Measurements from ENCODE around the gene SREK1.
A peak's percentile ranks its signal among the peaks of the same experiment; 100 is the strongest.
"Not testable (repeated sequence)": the region's sequence is repeated elsewhere in the genome, so short reads cannot be mapped to it uniquely, and the experiment has no call there.

SREK1 gene

DNA sequence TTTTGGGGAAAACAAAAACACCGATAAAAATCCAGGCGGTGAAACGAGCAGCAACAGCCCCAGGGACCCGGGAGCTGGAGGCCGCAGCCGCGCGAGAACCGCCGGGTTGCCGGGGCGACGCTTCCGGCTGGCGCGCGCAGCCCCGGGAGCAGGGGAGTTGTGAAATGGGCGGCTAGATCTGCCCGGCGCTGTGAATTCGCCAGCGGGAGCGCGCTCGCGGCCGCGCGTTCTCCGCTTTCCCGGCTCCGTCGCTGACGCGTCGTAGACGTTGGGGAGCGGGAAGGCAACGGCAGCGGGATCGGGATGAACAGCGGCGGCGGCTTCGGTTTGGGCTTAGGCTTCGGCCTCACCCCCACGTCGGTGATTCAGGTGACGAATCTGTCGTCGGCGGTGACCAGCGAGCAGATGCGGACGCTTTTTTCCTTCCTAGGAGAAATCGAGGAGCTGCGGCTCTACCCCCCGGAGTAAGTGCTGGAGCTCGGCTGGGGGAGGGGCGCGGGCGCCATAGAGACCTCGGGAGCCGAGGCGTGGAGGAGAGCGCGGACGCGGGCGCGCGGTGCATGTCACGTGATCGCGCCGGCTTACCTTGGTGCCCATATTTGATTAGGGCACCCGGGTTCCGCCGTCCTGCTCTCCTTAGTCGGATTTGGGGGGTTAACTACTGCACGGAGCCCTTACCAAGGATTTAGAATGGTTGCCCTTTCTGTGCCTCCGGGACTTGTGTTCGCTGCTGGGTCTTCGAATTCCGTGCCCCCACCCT, at the start of gene SREK1:
SREK1 (plus strand) TSS at position 227 of the 760 bp plus-strand sequence; CDS start at position 304, 77 bp downstream.
- no peak for FAIRE-seq

- FAIRE-seq, result no peak
Measured at GRCh38 chr5:66100851-66101250, 43.2 kb upstream of the SREK1 start.

GRCh38 chr5:66113160-66113559, 30.9 kb upstream of the SREK1 start:
- FAIRE-seq, result no peak

DNA sequence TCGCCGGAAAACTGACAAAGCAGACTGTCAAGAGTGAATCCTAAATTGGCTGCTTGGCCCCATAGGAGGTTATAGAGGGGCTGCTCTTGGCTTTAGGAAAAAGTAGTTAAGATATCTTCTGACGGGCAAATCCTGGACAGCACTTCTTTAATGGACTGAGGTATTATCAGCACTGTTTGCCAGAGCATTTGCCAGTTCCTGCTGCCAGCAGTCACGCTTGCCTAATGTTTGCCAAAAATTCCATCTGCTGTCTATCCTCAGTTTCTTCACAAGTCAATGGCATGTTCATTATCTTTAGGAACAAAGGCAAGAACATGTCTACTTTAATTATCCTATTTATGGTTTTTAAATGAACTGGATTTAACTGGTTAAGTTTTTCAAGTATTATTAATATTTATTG, 25.8 kb upstream of the SREK1 start:
- no peak for FAIRE-seq

GRCh38 chr5:66122379-66123034, 21.6 kb upstream of the SREK1 start:
- FAIRE-seq, result no peak

DNA sequence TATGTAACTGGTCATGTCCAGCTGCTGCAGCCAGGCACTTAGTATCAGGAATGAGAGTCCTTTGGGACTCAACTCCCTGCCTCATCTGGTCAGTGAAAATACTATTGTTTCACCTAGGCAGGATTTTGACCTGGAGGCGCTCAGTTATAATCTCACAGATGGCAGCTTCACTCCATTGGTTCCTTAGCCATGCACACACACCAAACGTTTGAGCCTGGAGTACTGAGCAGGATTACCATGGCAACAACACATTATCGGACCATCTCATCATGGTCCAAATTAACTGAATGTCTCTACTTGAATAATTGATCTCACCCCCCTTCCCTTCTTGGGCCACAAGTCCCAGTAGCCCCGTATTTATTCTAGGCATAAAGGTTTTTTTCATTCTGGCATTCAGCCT, 15.0 kb upstream of the SREK1 start:
- no peak for FAIRE-seq

GRCh38 chr5:66130493-66130892, 13.6 kb upstream of the SREK1 start:
- no peak for FAIRE-seq

DNA sequence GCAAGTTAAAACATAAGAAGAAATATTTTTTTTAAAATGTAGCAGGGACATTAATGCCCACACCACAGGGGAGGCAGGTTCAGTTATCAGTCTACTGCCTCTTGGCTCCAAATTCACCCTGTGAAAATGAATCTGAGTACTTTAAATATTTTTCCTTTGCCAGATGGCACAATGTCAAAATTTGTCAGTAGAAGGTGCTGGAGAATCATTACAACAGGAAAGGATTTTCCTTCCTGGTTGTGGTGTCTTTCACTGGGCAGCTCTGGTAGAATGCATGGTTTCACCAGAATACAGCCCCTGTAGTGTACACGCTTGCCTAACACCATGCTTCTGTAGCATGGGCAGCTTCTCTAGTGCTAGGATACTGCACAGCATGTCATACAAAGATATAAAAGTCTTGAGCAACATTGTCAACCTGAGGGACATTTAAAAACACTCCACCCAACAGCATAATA, 9.7 kb upstream of the SREK1 start:
- no peak for FAIRE-seq

GRCh38 chr5:66136053-66136452, 8.0 kb upstream of the SREK1 start:
- no peak for FAIRE-seq

GRCh38 chr5:66136944-66137343, 7.2 kb upstream of the SREK1 start:
- FAIRE-seq, result not testable (repeated sequence)

GRCh38 chr5:66138637-66139317, 5.3 kb upstream of the SREK1 start:
- no peak for FAIRE-seq

GRCh38 chr5:66139318-66139712, 4.8 kb upstream of the SREK1 start:
- FAIRE-seq, result no peak

GRCh38 chr5:66142417-66142816, 1.7 kb upstream of the SREK1 start:
- no peak for FAIRE-seq

GRCh38 chr5:66143473-66144073, 527 bp upstream of the SREK1 start:
- no peak for FAIRE-seq

- FAIRE-seq, result no peak
Measured at GRCh38 chr5:66144834-66145390, 812 bp downstream of the SREK1 start.

GRCh38 chr5:66145737-66146136, 1.6 kb downstream of the SREK1 start:
- no peak for FAIRE-seq

GRCh38 chr5:66149950-66150349, 5.8 kb downstream of the SREK1 start:
- FAIRE-seq, result no peak

DNA sequence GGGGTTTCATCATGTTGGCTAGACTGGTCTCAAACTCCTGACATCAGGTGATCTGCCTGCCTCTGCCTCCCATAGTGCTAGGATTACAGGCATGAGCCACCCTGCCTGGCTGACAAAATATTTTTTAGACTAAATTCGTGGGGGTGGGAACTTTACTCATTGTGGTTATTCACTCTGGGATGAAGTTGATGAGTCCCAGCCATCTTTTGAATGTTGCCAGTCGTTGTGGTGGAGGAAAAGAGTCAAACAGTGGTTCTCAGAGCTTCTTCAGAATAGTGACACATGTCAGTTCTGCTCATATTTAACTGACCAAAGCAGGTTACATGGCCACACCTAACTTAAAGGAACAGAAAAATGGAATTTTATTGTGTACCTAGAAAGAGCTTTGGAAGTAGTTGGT, 6.9 kb downstream of the SREK1 start:
- no peak for FAIRE-seq

- no peak for FAIRE-seq
Measured at GRCh38 chr5:66151491-66151890, 7.4 kb downstream of the SREK1 start.

DNA sequence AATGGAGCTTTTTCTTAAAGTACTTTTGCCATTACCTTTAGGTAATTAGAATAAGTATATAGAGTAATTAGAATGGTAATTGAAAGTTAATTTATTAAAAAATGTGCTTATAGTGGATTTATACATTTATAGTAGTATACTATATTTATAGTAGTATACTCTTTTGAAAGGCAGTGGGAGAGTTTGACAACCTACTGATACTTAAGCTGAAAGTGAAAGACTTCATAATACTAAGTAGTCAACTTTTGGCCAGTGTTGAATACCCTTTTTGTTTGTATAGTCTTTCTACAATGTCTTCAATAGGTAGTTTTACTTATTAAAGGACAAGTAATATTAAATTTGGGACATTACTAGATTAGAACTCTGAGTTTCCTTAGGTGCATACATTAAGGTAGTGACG, 12.9 kb downstream of the SREK1 start:
- peak; percentile 38 for FAIRE-seq

DNA sequence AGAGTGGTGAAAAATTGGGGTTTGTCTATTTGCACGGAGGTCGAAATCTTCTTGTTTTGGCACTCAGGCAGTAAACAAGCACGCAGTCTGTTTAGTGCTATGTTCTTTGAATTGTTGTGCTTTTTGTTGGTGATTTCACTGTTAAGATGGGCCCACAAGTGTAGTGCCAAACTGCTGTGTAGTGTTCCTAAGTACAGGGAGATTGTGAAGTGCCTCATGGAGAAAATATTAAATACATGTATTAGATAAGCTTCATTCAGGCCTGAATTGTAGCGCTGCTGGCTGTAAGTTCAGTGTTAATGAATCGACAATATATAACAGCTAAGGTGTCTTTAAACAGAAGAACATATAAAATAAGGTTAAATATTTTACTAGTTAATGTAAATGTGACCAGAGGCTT, 17.3 kb downstream of the SREK1 start:
- no peak for FAIRE-seq

GRCh38 chr5:66164044-66164790, 20.1 kb downstream of the SREK1 start:
- no peak for FAIRE-seq
